Measurements from ENCODE around the gene WEE1.
"Not testable (repeated sequence)": the region's sequence is repeated elsewhere in the genome, so short reads cannot be mapped to it uniquely, and the experiment has no call there.

The WEE1 gene

DNA sequence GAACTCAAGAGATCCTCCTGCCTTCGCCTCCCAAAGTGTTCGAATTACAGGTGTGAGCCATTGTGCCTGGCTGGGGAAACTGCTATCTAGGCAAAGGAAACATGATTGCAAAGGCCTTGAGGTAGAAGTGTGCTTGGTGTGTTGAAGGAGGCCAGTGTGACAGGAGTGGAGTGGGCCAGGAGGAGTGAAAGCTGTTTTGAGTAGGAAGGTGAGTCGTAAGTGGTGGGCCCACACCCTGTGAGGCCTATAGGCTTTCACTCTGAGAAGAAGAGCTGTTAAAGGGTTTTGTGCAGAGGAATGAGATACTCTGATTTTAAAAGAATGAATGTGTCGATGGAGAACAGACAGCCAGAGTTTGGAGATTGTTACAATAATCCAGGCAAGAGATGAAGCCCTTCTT, 43.4 kb downstream of the WEE1 start:
- Histone ChIP-seq H3K27ac (no peak overlapping the region), H3K27me3 (replicated peaks) (no peaks in the 10 kb centered on the region), H3K4me3 (ENCODE audit: low read depth, low read length) (no peak overlapping the region), H3K36me3 (replicated peaks) (no peaks in the 10 kb centered on the region)
- DNase-seq: no peak
- in situ Hi-C loops (cut with HindIII; ENCODE audit: low pct_ligation_motif_present, low sequenced_read_pairs): no loop called here
- TF ChIP-seq, protein P1, sequence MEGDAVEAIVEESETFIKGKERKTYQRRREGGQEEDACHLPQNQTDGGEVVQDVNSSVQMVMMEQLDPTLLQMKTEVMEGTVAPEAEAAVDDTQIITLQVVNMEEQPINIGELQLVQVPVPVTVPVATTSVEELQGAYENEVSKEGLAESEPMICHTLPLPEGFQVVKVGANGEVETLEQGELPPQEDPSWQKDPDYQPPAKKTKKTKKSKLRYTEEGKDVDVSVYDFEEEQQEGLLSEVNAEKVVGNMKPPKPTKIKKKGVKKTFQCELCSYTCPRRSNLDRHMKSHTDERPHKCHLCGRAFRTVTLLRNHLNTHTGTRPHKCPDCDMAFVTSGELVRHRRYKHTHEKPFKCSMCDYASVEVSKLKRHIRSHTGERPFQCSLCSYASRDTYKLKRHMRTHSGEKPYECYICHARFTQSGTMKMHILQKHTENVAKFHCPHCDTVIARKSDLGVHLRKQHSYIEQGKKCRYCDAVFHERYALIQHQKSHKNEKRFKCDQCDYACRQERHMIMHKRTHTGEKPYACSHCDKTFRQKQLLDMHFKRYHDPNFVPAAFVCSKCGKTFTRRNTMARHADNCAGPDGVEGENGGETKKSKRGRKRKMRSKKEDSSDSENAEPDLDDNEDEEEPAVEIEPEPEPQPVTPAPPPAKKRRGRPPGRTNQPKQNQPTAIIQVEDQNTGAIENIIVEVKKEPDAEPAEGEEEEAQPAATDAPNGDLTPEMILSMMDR (IDR thresholded peaks at IDR 0.05; ENCODE audit: low read depth, low read length, missing control alignments): no peak

DNA sequence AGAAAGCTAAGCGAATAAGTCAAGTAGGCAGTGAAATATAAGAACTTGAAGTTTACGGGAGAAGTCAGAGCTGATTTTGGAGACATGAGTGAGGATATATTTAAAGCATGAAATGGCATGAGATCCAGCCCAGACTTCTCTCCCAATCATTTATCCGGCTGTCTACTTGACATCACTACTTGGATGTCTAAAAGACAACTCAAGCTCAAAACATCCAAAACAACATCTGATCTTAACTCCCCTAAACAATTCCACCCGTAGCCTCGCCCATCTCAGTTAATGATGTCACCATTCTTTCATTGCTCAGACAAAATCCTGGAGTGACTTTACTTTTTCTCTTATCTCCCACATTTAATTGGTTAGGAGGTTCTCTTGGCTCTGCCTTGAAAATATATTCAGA, 44.5 kb downstream of the WEE1 start:
- Histone ChIP-seq H3K27ac (no peak overlapping the region), H3K4me3 (ENCODE audit: low read depth, low read length) (no peak overlapping the region), H3K27me3 (replicated peaks) (no peaks in the 10 kb centered on the region), H3K36me3 (replicated peaks) (no peaks in the 10 kb centered on the region)
- DNase-seq: peak; percentile 40
- in situ Hi-C loops (cut with HindIII; ENCODE audit: low pct_ligation_motif_present, low sequenced_read_pairs): no loop called here
- TF ChIP-seq, protein P1 (IDR thresholded peaks at IDR 0.05; ENCODE audit: low read depth, low read length, missing control alignments): no peak

DNA sequence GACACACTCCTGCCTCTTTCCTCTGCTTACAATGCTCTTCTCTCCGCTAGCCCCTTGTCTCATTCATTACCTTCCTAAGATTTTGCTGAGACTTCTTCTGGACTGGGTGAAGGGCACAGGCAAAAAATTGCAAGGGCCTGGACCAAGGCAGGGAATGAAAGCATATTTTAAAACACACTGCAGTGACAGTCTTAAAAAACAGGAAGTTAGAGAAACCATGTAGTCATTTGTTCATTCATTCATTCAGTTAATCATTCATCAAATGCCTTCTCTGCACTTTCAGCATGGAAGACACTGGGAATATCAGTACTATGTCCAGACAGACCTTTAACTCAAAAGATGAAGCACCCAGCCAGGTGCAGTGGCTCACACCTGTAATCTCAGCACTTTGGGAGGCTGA, 45.5 kb downstream of the WEE1 start:
- in situ Hi-C loops (cut with HindIII; ENCODE audit: low pct_ligation_motif_present, low sequenced_read_pairs): no loop called here
- H3K27ac ChIP-seq: no peak overlapping the region
- DNase-seq: no peak
- TF ChIP-seq, protein P1 (IDR thresholded peaks at IDR 0.05; ENCODE audit: low read depth, low read length, missing control alignments): no peak
- H3K36me3 ChIP-seq (replicated peaks): no peaks in the 10 kb centered on the region
- no peaks in the 10 kb centered on the region for H3K27me3 ChIP-seq (replicated peaks)
- no peak overlapping the region for H3K4me3 ChIP-seq (ENCODE audit: low read depth, low read length)

DNA sequence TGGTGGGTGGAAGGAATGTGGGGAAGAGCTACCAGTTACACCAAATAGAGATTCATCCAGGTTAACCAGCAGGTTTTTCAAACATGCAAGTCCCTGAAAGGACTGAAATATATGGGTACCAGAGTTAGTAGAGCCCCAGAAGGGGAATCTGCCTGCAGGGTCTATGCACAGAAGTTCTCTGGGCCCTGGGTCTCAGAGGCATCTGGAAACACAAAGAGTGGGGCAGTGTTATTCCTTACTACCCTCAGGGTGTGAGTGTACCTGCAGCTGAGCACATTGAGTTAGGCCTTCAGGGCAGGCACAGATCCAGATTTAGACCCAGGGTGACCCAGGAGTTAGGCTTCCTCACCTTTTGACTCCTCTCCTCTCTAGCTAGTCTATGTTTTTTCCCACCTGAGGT, 46.5 kb downstream of the WEE1 start:
- in situ Hi-C loops (cut with HindIII; ENCODE audit: low pct_ligation_motif_present, low sequenced_read_pairs): no loop called here
- TF ChIP-seq, protein P1 (IDR thresholded peaks at IDR 0.05; ENCODE audit: low read depth, low read length, missing control alignments): no peak
- no peak for DNase-seq
- Histone ChIP-seq H3K4me3 (ENCODE audit: low read depth, low read length) (no peak overlapping the region), H3K36me3 (replicated peaks) (no peaks in the 10 kb centered on the region), H3K27me3 (replicated peaks) (no peaks in the 10 kb centered on the region), H3K27ac (no peak overlapping the region)

DNA sequence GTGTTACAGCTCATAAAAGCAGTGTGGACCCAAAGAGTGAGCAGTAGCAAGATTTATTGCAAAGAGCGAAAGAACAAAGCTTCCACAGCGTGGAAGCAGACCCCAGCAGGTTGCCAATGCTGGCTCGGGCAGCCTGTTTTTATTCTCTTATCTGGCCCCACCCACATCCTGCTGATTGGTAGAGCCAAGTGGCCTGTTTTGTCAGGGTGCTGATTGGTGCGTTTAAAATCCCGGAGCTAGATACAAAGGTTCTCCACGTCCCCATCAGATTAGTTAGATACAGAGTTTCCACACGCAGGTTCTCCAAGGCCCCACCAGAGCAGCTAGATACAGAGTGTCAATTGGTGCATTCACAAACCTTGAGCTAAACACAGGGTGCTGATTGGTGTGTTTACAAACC, 48.9 kb downstream of the WEE1 start:
- H3K27ac ChIP-seq; DNase-seq; in situ Hi-C loops (cut with HindIII; ENCODE audit: low pct_ligation_motif_present, low sequenced_read_pairs); H3K36me3 ChIP-seq (replicated peaks); H3K27me3 ChIP-seq (replicated peaks); H3K4me3 ChIP-seq (ENCODE audit: low read depth, low read length): not testable (repeated sequence)

DNA sequence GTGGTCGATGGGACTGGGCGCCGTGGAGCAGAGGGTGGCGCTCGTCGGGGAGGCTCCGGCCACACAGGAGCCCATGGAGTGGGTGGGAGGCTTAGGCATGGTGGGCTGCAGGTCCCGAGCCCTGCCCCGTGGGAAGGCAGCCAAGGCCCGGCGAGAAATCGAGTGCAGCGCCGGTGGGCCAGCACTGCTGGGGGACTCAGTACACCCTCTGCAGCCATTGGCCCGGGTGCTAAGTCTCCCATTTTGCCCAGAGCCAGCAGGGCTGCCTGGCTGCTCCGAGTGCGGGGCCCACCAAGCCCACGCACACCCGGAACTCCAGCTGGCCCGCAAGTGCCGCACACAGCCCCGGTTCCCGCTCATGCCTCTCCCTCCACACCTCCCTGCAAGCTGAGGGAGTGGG, 49.6 kb downstream of the WEE1 start:
- H3K36me3 ChIP-seq (replicated peaks); H3K27ac ChIP-seq; in situ Hi-C loops (cut with HindIII; ENCODE audit: low pct_ligation_motif_present, low sequenced_read_pairs); DNase-seq; H3K27me3 ChIP-seq (replicated peaks); H3K4me3 ChIP-seq (ENCODE audit: low read depth, low read length): not testable (repeated sequence)

DNA sequence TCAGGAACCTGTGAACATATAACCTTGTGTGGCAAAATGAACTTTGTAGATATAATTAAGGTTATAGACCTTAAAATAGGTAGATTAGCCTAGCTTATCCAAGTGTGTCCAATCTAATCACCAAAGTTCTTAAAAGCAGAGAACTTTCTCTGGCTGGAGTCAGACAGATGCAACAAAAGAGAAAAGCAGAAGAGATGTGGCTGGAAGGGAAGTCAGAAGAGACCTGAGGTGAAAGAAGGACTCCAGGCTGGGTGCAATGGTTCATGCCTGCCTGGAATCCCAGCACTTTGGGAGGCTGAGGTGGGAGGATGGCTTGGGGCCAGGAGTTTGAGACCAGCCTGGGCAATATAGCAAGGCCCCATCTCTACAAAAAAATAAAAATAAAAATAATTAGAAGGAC, 51.0 kb downstream of the WEE1 start:
- Histone ChIP-seq H3K4me3 (ENCODE audit: low read depth, low read length) (no peak overlapping the region), H3K36me3 (replicated peaks) (no peaks in the 10 kb centered on the region), H3K27ac (no peak overlapping the region), H3K27me3 (replicated peaks) (no peaks in the 10 kb centered on the region)
- in situ Hi-C loops (cut with HindIII; ENCODE audit: low pct_ligation_motif_present, low sequenced_read_pairs): no loop called here
- TF ChIP-seq, protein P1 (IDR thresholded peaks at IDR 0.05; ENCODE audit: low read depth, low read length, missing control alignments): no peak
- no peak for DNase-seq
